K562 (cell line): ENCODE data around the gene FOXA3. TPM values are rescaled to one million over a fixed set of nuclear protein-coding genes. Genes with fewer than 3 reads are reported as not detected.

Experiments
- ASH1L ChIP-seq: fragments of 450-650 bp; IDR thresholded peaks from 2 replicates; pipeline ENCODE4 v1.6.1; 2018; ENCODE audit warnings: borderline replicate concordance, mild to moderate bottlenecking, low read depth; ENCODE audit not compliant: partially characterized antibody
- BHLHE40 ChIP-seq: IDR thresholded peaks from 2 replicates; pipeline ENCODE4 v1.6.1; 2011; ENCODE audit warnings: low read length, improper control_type of control experiment
- ETV6 ChIP-seq, 3 experiments: fragments of 150-350 bp in 1 of 3; sonication (generic) in 1 of 3; formaldehyde crosslinking in 1 of 3; IDR thresholded peaks; 2 replicates each; pipeline versions ENCODE4 v1.6.1 to v1.8.0; 2014 to 2022; ENCODE audit warnings: borderline replicate concordance in 2 of 3, low read depth in 2 of 3, antibody characterized with exemption in 1 of 3, low read length in 1 of 3, mild to moderate bottlenecking in 1 of 3, missing genetic modification reagents in 1 of 3
- ILF3 ChIP-seq: fragments of 450-650 bp; IDR thresholded peaks from 2 replicates; pipeline ENCODE4 v1.6.1; 2018; ENCODE audit warnings: antibody characterized with exemption, mild to moderate bottlenecking, moderate library complexity, borderline replicate concordance
- RBM34 ChIP-seq: fragments of 200-400 bp; formaldehyde crosslinking; IDR thresholded peaks from 2 replicates; pipeline ENCODE4 v1.6.1; 2018; ENCODE audit warnings: low read length, borderline replicate concordance; ENCODE audit not compliant: insufficient read depth
- SIN3B ChIP-seq: fragments of 450-650 bp; IDR thresholded peaks from 2 replicates; pipeline ENCODE4 v1.6.1; 2017; ENCODE audit warnings: low read depth, mild to moderate bottlenecking, moderate library complexity
- SRSF7 ChIP-seq: fragments of 200-400 bp; formaldehyde crosslinking; optimal IDR thresholded peaks from 2 replicates; pipeline ENCODE3; 2017; ENCODE audit warnings: mild to moderate bottlenecking, low read depth, low read length
- TAF1 ChIP-seq: IDR thresholded peaks from 2 replicates; pipeline ENCODE4 v1.6.1; 2011; ENCODE audit warnings: mild to moderate bottlenecking, low read length, moderate library complexity; ENCODE audit not compliant: insufficient read depth, control insufficient read depth, severe bottlenecking; ENCODE audit errors: extremely low read depth
- TRIM28 ChIP-seq: fragments of 450-650 bp; IDR thresholded peaks from 2 replicates; pipeline ENCODE4 v1.6.1; 2017
- polyA plus RNA-seq, 8 experiments: library from polyadenylated mRNA; depleted of rRNA in 4 of 8; stranded (reverse) in 5 of 8; unstranded in 3 of 8; fragments of >200 nt; fragmentation: Nextera tagmentation in 2 of 8; fragmentation: Illumina TruSeq in 1 of 8; extraction: Ambion mirVana in 2 of 8; extraction: Trizol in 1 of 8; gene quantifications; 2 replicates each; pipeline versions ENCODE4 v1.2.1 to v1.2.3, GENCODE V29; 2011 to 2014; ENCODE audit warnings: inconsistent platforms in 1 of 8, missing spikeins in 1 of 8
- total RNA-seq, 7 experiments: library from RNA; depleted of rRNA in 6 of 7; stranded (reverse); fragments of >200 nt in 6 of 7; fragmentation: Illumina TruSeq in 2 of 7; extraction: Trizol in 2 of 7; gene quantifications; 2 replicates each; pipeline versions ENCODE4 v1.2.1 to v1.2.3, GENCODE V29; 2011 to 2021; ENCODE audit warnings: low replicate concordance in 1 of 7
- TF ChIP-seq, protein P1 (sequence below): sonication (generic); formaldehyde crosslinking; IDR thresholded peaks from 2 replicates; pipeline ENCODE4 v1.8.1; 2023; ENCODE audit warnings: mild to moderate bottlenecking, missing genetic modification reagents
- TF ChIP-seq, protein P2 (sequence below): fragments of 450-650 bp; IDR thresholded peaks from 2 replicates; pipeline ENCODE4 v1.6.1; 2017; ENCODE audit warnings: antibody characterized with exemption, mild to moderate bottlenecking
- TF ChIP-seq, protein P3 (sequence below): sonication (generic); formaldehyde crosslinking; IDR thresholded peaks from 2 replicates; pipeline ENCODE4 v1.8.0; 2023; ENCODE audit warnings: missing genetic modification reagents, mild to moderate bottlenecking, borderline replicate concordance

Gene FOXA3
- total and polyA plus RNA-seq, 9 of the 15 experiments (the other 6 are each of a cell fraction or from before 2014, with no cell fraction given) = 1.3 to 15.5 (median 4.7) TPM

DNA sequence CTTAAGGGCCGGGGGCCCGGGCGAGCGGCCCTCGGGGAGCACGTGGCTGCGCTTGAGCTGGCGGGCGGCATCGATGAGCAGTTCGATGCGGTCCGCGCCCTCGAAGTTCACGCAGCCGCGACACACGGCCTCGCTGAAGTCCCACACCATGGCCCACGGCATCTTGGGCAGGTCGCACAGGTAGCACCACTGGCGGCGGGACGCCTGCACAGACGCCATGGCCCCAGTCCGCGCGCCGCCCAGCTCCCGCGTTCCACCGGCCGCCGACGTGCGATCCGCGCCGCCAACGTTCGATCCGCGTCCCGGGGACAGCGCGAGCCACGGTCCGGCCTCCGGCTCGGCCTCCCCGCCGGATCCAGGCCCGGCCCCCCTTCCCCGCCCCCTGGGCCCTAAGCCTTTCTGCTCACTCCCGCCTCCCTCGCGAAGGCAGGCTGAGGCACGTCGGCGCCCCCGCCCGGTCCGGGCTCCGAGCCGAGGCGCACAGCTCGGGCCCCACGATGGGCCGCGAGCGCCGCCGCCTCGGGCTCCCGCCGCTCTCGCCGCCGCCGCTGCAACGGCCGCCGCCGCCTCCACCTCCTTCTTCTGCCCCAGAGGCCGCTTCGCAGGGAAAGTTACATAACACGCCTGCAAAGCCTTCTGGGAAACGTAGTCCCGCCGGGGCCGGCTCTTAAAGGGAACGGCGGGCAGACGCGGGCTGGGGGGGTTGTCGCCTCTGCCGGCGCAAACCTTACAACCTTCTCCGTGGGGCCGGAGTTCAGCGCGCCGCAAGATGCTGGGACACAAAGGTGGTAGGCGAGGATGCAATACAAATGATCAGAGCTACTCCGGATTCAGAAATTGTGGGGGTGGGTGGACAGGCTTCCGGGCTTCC lies 21.7 kb downstream of the FOXA3 start, which contains the start of gene IRF2BP1 (continued):
- TF ChIP-seq, protein P1, sequence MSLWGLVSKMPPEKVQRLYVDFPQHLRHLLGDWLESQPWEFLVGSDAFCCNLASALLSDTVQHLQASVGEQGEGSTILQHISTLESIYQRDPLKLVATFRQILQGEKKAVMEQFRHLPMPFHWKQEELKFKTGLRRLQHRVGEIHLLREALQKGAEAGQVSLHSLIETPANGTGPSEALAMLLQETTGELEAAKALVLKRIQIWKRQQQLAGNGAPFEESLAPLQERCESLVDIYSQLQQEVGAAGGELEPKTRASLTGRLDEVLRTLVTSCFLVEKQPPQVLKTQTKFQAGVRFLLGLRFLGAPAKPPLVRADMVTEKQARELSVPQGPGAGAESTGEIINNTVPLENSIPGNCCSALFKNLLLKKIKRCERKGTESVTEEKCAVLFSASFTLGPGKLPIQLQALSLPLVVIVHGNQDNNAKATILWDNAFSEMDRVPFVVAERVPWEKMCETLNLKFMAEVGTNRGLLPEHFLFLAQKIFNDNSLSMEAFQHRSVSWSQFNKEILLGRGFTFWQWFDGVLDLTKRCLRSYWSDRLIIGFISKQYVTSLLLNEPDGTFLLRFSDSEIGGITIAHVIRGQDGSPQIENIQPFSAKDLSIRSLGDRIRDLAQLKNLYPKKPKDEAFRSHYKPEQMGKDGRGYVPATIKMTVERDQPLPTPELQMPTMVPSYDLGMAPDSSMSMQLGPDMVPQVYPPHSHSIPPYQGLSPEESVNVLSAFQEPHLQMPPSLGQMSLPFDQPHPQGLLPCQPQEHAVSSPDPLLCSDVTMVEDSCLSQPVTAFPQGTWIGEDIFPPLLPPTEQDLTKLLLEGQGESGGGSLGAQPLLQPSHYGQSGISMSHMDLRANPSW (CRISPR knock-in tag) = 0 out of 2 replicates have a peak, but pooled peaks have one; percentile 9
- 0 out of 2 replicates have a peak, but pooled peaks have one; percentile 6 for TF ChIP-seq BHLHE40
- no peak for TF ChIP-seq TRIM28
- TF ChIP-seq RBM34 = 0 out of 2 replicates have a peak, but pooled peaks have one; percentile 18
- TF ChIP-seq TAF1 = peak; percentile 33
- peak; percentile 72 for TF ChIP-seq SIN3B
- TF ChIP-seq ILF3 = no peak
- 0 out of 4 replicates have a peak, but pooled peaks of 1 of the 2 experiments have one; percentile 31 for TF ChIP-seq ETV6 (IDR thresholded peaks at IDR 0.05; ENCODE audit: borderline replicate concordance in 1 of 2, low read depth in 2 of 2, low read length in 1 of 2)
- no peak for TF ChIP-seq ETV6 (CRISPR knock-in tag; IDR thresholded peaks at IDR 0.05; ENCODE audit: borderline replicate concordance)
- TF ChIP-seq SRSF7 = no peak
- no peak for TF ChIP-seq ASH1L
- TF ChIP-seq, protein P2, sequence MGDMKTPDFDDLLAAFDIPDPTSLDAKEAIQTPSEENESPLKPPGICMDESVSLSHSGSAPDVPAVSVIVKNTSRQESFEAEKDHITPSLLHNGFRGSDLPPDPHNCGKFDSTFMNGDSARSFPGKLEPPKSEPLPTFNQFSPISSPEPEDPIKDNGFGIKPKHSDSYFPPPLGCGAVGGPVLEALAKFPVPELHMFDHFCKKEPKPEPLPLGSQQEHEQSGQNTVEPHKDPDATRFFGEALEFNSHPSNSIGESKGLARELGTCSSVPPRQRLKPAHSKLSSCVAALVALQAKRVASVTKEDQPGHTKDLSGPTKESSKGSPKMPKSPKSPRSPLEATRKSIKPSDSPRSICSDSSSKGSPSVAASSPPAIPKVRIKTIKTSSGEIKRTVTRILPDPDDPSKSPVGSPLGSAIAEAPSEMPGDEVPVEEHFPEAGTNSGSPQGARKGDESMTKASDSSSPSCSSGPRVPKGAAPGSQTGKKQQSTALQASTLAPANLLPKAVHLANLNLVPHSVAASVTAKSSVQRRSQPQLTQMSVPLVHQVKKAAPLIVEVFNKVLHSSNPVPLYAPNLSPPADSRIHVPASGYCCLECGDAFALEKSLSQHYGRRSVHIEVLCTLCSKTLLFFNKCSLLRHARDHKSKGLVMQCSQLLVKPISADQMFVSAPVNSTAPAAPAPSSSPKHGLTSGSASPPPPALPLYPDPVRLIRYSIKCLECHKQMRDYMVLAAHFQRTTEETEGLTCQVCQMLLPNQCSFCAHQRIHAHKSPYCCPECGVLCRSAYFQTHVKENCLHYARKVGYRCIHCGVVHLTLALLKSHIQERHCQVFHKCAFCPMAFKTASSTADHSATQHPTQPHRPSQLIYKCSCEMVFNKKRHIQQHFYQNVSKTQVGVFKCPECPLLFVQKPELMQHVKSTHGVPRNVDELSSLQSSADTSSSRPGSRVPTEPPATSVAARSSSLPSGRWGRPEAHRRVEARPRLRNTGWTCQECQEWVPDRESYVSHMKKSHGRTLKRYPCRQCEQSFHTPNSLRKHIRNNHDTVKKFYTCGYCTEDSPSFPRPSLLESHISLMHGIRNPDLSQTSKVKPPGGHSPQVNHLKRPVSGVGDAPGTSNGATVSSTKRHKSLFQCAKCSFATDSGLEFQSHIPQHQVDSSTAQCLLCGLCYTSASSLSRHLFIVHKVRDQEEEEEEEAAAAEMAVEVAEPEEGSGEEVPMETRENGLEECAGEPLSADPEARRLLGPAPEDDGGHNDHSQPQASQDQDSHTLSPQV = peak; percentile 85
- TF ChIP-seq, protein P3, sequence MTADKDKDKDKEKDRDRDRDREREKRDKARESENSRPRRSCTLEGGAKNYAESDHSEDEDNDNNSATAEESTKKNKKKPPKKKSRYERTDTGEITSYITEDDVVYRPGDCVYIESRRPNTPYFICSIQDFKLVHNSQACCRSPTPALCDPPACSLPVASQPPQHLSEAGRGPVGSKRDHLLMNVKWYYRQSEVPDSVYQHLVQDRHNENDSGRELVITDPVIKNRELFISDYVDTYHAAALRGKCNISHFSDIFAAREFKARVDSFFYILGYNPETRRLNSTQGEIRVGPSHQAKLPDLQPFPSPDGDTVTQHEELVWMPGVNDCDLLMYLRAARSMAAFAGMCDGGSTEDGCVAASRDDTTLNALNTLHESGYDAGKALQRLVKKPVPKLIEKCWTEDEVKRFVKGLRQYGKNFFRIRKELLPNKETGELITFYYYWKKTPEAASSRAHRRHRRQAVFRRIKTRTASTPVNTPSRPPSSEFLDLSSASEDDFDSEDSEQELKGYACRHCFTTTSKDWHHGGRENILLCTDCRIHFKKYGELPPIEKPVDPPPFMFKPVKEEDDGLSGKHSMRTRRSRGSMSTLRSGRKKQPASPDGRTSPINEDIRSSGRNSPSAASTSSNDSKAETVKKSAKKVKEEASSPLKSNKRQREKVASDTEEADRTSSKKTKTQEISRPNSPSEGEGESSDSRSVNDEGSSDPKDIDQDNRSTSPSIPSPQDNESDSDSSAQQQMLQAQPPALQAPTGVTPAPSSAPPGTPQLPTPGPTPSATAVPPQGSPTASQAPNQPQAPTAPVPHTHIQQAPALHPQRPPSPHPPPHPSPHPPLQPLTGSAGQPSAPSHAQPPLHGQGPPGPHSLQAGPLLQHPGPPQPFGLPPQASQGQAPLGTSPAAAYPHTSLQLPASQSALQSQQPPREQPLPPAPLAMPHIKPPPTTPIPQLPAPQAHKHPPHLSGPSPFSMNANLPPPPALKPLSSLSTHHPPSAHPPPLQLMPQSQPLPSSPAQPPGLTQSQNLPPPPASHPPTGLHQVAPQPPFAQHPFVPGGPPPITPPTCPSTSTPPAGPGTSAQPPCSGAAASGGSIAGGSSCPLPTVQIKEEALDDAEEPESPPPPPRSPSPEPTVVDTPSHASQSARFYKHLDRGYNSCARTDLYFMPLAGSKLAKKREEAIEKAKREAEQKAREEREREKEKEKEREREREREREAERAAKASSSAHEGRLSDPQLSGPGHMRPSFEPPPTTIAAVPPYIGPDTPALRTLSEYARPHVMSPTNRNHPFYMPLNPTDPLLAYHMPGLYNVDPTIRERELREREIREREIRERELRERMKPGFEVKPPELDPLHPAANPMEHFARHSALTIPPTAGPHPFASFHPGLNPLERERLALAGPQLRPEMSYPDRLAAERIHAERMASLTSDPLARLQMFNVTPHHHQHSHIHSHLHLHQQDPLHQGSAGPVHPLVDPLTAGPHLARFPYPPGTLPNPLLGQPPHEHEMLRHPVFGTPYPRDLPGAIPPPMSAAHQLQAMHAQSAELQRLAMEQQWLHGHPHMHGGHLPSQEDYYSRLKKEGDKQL (CRISPR knock-in tag) = no peak
